GM18502 (cell line): Measurements from ENCODE around the gene OR4C13.
"Not testable (repeated sequence)": the region's sequence is repeated elsewhere in the genome, so short reads cannot be mapped to it uniquely, and the experiment has no call there.

ENCODE experiments used
- ATAC-seq: cut with Tn5 transposase; IDR thresholded peaks from one replicate; pipeline ENCODE4 v1.9.1; 2021; ENCODE audit warnings: mild to moderate bottlenecking; ENCODE audit not compliant: unreplicated experiment, poor library complexity

OR4C13 gene

GRCh38 chr11:49952091-49952490, at the start of gene OR4C13:
TSS of gene OR4C13 (plus strand) at chr11:49952391. CDS start at chr11:49952423, 32 bp downstream.
- ATAC-seq: no peak

GRCh38 chr11:49911516-49911915, 40.7 kb upstream of the OR4C13 start:
- ATAC-seq: not testable (repeated sequence)

- not testable (repeated sequence) for ATAC-seq
Measured at GRCh38 chr11:49948701-49949100, 3.5 kb upstream of the OR4C13 start.

DNA sequence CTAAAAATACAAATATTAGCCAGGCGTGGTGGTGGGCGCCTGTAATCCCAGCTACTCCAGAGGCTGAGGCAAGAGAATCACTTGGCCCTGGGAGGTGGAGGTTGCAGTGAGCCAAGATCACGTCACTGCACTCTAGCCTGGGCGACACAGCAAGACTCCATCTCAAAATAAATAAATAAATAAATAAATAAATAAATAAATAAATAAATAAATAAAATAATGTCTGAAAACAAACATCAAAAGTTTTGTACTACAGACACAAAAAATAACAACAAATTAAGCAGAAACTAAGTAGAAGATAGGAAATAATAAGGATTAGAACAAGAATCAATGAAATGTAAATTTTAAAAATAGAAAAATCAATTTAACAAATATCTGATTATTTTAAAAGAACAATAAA, 21.2 kb downstream of the OR4C13 start:
- not testable (repeated sequence) for ATAC-seq

- not testable (repeated sequence) for ATAC-seq
Measured at GRCh38 chr11:49982435-49982834, 30.2 kb downstream of the OR4C13 start, which contains the start of gene OR4C12. TSS of gene OR4C12 (minus strand) at chr11:49982535. CDS start at chr11:49982501, 34 bp downstream.

GRCh38 chr11:49995565-49995964, 43.4 kb downstream of the OR4C13 start:
- no peak for ATAC-seq
